Peyer's patch (tissue), 4 donors: ENCODE data around the gene RFC1. TPM values are rescaled to one million over a fixed set of nuclear protein-coding genes. Genes with fewer than 3 reads are reported as not detected.
A peak's percentile ranks its signal among the peaks of the same experiment; 100 is the strongest.
"Not testable (repeated sequence)": the region's sequence is repeated elsewhere in the genome, so short reads cannot be mapped to it uniquely, and the experiment has no call there.

Experiments used
- DNase-seq, 3 donors: peaks; one replicate each; pipeline ENCODE4 v3.0.0-alpha.2; 2017 to 2019
- H3K27ac ChIP-seq, 4 donors: fragments of 200-600 bp; sonication (generic); one replicate each; pipeline ENCODE4 v1.5.1; 2016 to 2019
- H3K27me3 ChIP-seq, 2 donors: fragments of 200-600 bp; sonication (generic); one replicate each; pipeline ENCODE4 v1.5.1; 2019
- H3K36me3 ChIP-seq, 3 donors: fragments of 200-600 bp; sonication (generic); one replicate each; pipeline ENCODE4 v1.5.1; 2016 to 2019
- H3K4me1 ChIP-seq, 4 donors: fragments of 200-600 bp; sonication (generic); one replicate each; pipeline ENCODE4 v1.5.1; 2016 to 2019
- H3K4me3 ChIP-seq, 4 donors: fragments of 200-600 bp; sonication (generic); 1 replicate in 3 of 4; 2 replicates in 1 of 4; pipeline ENCODE4 v1.5.1; 2016 to 2019; ENCODE audit warnings: mild to moderate bottlenecking in 1 of 4
- H3K9me3 ChIP-seq, 4 donors: fragments of 200-600 bp; sonication (generic); one replicate each; pipeline ENCODE4 v1.5.1; 2016 to 2019; ENCODE audit warnings: mild to moderate bottlenecking in 1 of 4
- CTCF ChIP-seq, 6 experiments: fragments of 450-650 bp in 4 of 6; fragments of 200-600 bp in 2 of 6; sonication (generic) in 1 of 6; IDR thresholded peaks; one replicate each; pipeline ENCODE4 v1.5.1; 2017 to 2019; ENCODE audit warnings: antibody characterized with exemption in 6 of 6, mild to moderate bottlenecking in 3 of 6, moderate library complexity in 1 of 6
- POLR2A ChIP-seq, 2 donors: fragments of 450-650 bp; IDR thresholded peaks; one replicate each; pipeline ENCODE4 v1.5.1; 2017; ENCODE audit warnings: antibody characterized with exemption in 2 of 2, mild to moderate bottlenecking in 2 of 2, moderate library complexity in 2 of 2
- total RNA-seq, 4 donors: library from RNA; depleted of rRNA; stranded (reverse); fragments of >200 nt; gene quantifications; one replicate each; pipeline ENCODE4 v1.1.0, GENCODE V29; 2016

RFC1 gene
- total RNA-seq, 4 donors from 2014 or later: 15.0 to 49.5 (median 43.6) TPM

GRCh38 chr4:39375478-39375877 is 9.3 kb upstream of the RFC1 start:
- no peak for DNase-seq
- Histone ChIP-seq H3K4me3 (no peak overlapping the region), H3K9me3 (peaks cover 0 to 7% (median 0%) of the 10 kb centered on the region in 4 donors), H3K36me3 (no peaks in the 10 kb centered on the region), H3K27ac (no peak overlapping the region), H3K4me1 (no peaks in the 10 kb centered on the region), H3K27me3 (no peaks in the 10 kb centered on the region)
- TF ChIP-seq POLR2A (IDR thresholded peaks at IDR 0.05): no peak
- TF ChIP-seq CTCF (IDR thresholded peaks at IDR 0.05): no peak

GRCh38 chr4:39371209-39371608 is 5.0 kb upstream of the RFC1 start:
- not testable (repeated sequence) for H3K36me3 ChIP-seq, H3K27ac ChIP-seq, H3K27me3 ChIP-seq, H3K4me3 ChIP-seq, DNase-seq, H3K4me1 ChIP-seq, H3K9me3 ChIP-seq

GRCh38 chr4:39369301-39369700 is 3.1 kb upstream of the RFC1 start:
- peaks cover 0 to 7% (median 0%) of the 10 kb centered on the region in 4 donors for H3K9me3 ChIP-seq
- H3K4me1 ChIP-seq: peaks cover 0 to 17% (median 2%) of the 10 kb centered on the region in 4 donors
- H3K4me3 ChIP-seq: no peak overlapping the region
- H3K27ac ChIP-seq: no peak overlapping the region
- TF ChIP-seq CTCF (IDR thresholded peaks at IDR 0.05): no peak
- TF ChIP-seq POLR2A (IDR thresholded peaks at IDR 0.05): no peak
- no peaks in the 10 kb centered on the region for H3K27me3 ChIP-seq
- no peaks in the 10 kb centered on the region for H3K36me3 ChIP-seq
- no peak for DNase-seq

GRCh38 chr4:39367166-39367565 is 1.0 kb upstream of the RFC1 start:
- Histone ChIP-seq H3K4me3 (peak overlapping the region in 1 of 4 donors; percentile 98), H3K9me3 (peaks cover 0 to 7% (median 0%) of the 10 kb centered on the region in 4 donors), H3K36me3 (no peaks in the 10 kb centered on the region), H3K27ac (no peak overlapping the region), H3K27me3 (no peaks in the 10 kb centered on the region), H3K4me1 (peaks cover 0 to 25% (median 2%) of the 10 kb centered on the region in 4 donors)
- TF ChIP-seq CTCF (IDR thresholded peaks at IDR 0.05) (no peak), POLR2A (IDR thresholded peaks at IDR 0.05) (no peak)
- DNase-seq: no peak

GRCh38 chr4:39365360-39365759 is 802 bp downstream of the RFC1 start:
- no peak for DNase-seq
- TF ChIP-seq POLR2A (IDR thresholded peaks at IDR 0.05) (no peak), CTCF (IDR thresholded peaks at IDR 0.05) (no peak)

GRCh38 chr4:39363773-39364393 is 2.3 kb downstream of the RFC1 start:
- Histone ChIP-seq H3K4me1 (peaks cover 0 to 25% (median 2%) of the 10 kb centered on the region in 4 donors), H3K27me3 (no peaks in the 10 kb centered on the region), H3K9me3 (no peaks in the 10 kb centered on the region), H3K36me3 (no peaks in the 10 kb centered on the region), H3K27ac (no peak overlapping the region), H3K4me3 (no peak overlapping the region)
- no peak for DNase-seq
- no peak for TF ChIP-seq POLR2A (IDR thresholded peaks at IDR 0.05)
- TF ChIP-seq CTCF (IDR thresholded peaks at IDR 0.05): no peak

More at GRCh38 chr4:39365360-39365759, 802 bp downstream of the RFC1 start:
- peak overlapping the region; percentile 78 to 90 (median 82) for H3K27ac ChIP-seq
- H3K9me3 ChIP-seq: no peaks in the 10 kb centered on the region
- H3K4me1 ChIP-seq: peaks cover 0 to 25% (median 2%) of the 10 kb centered on the region in 4 donors
- H3K27me3 ChIP-seq: no peaks in the 10 kb centered on the region
- H3K4me3 ChIP-seq: peak overlapping the region; percentile 71 to 98 (median 87)
- no peaks in the 10 kb centered on the region for H3K36me3 ChIP-seq
